GM12872 (cell line): ENCODE data around the gene EPHB2.

Experiments used
- CTCF ChIP-seq: IDR thresholded peaks from 3 replicates; pipeline ENCODE4 v1.5.1; 2011; ENCODE audit warnings: low read depth, mild to moderate bottlenecking, low read length, moderate library complexity; ENCODE audit not compliant: insufficient read depth

Gene EPHB2

DNA sequence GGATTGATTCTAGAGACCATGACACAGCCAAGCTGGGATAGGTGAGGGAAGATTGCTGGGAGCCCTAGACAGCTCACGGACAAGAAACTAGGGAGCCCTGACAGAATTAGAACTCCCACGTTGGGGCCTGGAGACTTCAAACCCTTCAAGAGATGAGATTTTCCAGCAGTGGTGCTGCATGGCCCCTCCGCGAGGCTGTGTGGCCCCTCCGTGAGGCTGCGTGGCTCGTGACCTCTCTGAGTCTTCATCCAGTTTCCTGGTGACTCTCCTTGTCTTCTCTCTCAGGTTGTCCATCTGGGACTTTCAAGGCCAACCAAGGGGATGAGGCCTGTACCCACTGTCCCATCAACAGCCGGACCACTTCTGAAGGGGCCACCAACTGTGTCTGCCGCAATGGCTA, 152.1 kb downstream of the EPHB2 start:
- no peak for TF ChIP-seq CTCF

GRCh38 chr1:22863766-22864165, 153.1 kb downstream of the EPHB2 start:
- TF ChIP-seq CTCF, result no peak

- no peak for TF ChIP-seq CTCF
These were observed 154.2 kb downstream of the EPHB2 start for GRCh38 chr1:22864886-22865285.

GRCh38 chr1:22865736-22866135, 155.1 kb downstream of the EPHB2 start:
- TF ChIP-seq CTCF, result no peak

DNA sequence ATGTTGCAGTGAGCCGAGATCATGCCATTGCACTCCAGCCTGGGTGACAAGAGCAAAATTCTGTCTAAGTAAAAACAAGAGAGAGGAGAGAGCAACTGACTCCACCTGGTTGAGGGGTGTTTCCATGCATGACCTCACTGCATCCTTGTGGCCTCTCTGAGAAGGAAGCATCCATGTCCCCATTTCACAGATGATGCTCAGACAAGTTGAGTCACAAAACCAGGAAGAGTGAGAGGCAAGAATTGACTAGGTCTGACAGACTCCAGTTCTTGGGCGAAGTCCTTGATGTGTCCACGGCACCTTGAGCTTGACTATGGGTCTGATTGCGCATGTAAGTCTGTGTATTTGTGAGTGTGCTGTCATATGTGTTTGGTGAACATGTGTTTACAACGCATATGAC, 156.2 kb downstream of the EPHB2 start:
- no peak for TF ChIP-seq CTCF

GRCh38 chr1:22868331-22868730, 157.7 kb downstream of the EPHB2 start:
- no peak for TF ChIP-seq CTCF

DNA sequence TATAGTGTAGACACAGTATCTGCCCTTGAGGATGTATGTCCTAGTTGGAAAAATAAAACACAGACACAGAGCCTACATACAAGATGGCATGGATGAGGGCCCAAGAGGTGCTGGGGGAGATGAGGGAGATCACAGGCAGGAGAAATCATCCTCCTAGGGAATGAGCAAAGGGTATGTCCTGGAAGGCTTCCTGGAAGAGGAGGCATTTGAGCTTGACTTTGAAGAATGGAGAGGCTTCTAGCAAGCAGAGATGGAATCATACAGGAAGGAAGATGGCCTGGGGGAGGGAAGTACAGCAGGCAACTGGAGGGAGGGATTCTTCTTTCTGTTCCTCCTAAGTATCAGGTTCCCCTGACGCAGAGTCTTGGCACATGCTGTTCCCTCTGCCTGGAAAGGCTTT, 158.7 kb downstream of the EPHB2 start:
- no peak for TF ChIP-seq CTCF

DNA sequence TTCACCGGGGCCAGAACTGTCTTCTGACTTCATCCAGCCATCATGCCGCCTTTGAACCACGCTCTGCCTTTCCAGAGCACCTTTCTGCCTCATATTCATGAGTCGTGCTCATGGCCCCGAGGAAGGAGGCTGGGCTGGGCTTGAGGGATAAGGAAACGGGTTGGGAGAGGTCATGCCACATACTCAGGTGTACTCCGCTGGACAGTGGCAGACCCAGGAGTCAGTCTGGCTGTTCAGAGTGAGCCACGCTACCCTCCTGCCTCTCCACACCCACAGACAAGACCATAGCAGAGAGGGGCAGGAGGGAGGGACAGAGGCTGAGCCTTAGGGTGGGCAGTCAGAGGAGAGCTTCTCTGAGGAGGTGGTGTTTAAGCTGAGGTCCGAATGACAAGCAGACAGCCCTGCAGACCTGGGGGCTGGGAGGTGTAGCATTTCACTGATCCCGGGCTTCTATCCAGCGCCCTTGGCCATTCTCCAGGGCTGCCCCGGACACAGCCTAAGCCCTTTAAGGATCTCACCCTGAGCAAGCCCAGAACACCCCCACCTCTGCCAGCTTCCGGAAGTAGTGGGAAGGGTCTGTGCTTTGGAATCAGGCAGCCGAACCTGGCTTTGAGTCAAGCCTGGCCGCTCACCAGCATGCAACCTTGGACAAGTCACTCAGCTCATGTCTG, 159.7 kb downstream of the EPHB2 start:
- TF ChIP-seq CTCF, result no peak
